Neural crest cell (in vitro differentiated cells): ENCODE measurements around the gene UNC45A. TPM values are rescaled to one million over a fixed set of nuclear protein-coding genes. Genes with fewer than 3 reads are reported as not detected.

Experiments used
- DNase-seq: peaks from one replicate; pipeline ENCODE4 v3.0.0; 2021; ENCODE audit warnings: low read depth, mixed read lengths, low spot score
- H3K27ac Mint-ChIP-seq: one replicate; pipeline ENCODE4 v1.8.0; 2021; ENCODE audit warnings: mild to moderate bottlenecking, mixed read lengths; ENCODE audit not compliant: unreplicated experiment
- H3K27me3 Mint-ChIP-seq: 2 replicates; pipeline ENCODE4 v1.8.0; 2021; ENCODE audit warnings: low read depth, mild to moderate bottlenecking, mixed read lengths
- H3K36me3 Mint-ChIP-seq: 2 replicates; pipeline ENCODE4 v1.8.0; 2021; ENCODE audit warnings: low read depth, mild to moderate bottlenecking, mixed read lengths
- H3K4me1 Mint-ChIP-seq: 2 replicates; pipeline ENCODE4 v1.8.0; 2021; ENCODE audit warnings: mixed read lengths
- H3K4me3 Mint-ChIP-seq: one replicate; pipeline ENCODE4 v1.8.0; 2021; ENCODE audit warnings: mild to moderate bottlenecking, mixed read lengths
- H3K9me3 Mint-ChIP-seq: 2 replicates; pipeline ENCODE4 v1.8.0; 2021; ENCODE audit warnings: mixed read lengths
- CTCF ChIP-seq: fragments of 200-600 bp; sonication (generic); conservative IDR thresholded peaks from 2 replicates; pipeline ENCODE4 v1.5.0; 2021; ENCODE audit warnings: antibody characterized with exemption, mild to moderate bottlenecking
- total RNA-seq: library from RNA; stranded (reverse); gene quantifications from 2 replicates; pipeline ENCODE4 v1.2.1, GENCODE V29; 2021

Gene UNC45A
- total RNA-seq, 1 donor from 2014 or later = 65.4 TPM

- Mint-ChIP-seq H3K4me3 (no peak overlapping the region), H3K4me1 (peaks cover 9% of the 10 kb centered on the region), H3K27me3 (no peaks in the 10 kb centered on the region), H3K27ac (no peak overlapping the region), H3K36me3 (peaks cover 6% of the 10 kb centered on the region), H3K9me3 (no peaks in the 10 kb centered on the region)
- DNase-seq = no peak
- no peak for TF ChIP-seq CTCF
These were observed 6.0 kb downstream of the UNC45A start for GRCh38 chr15:90941038-90941437.

GRCh38 chr15:90942354-90943120 is 7.5 kb downstream of the UNC45A start:
- DNase-seq = no peak
- no peak for TF ChIP-seq CTCF
- no peak overlapping the region for H3K4me3 Mint-ChIP-seq
- H3K27ac Mint-ChIP-seq = no peak overlapping the region
- H3K36me3 Mint-ChIP-seq = peaks cover 6% of the 10 kb centered on the region
- no peaks in the 10 kb centered on the region for H3K4me1 Mint-ChIP-seq
- H3K9me3 Mint-ChIP-seq = no peaks in the 10 kb centered on the region
- H3K27me3 Mint-ChIP-seq = no peaks in the 10 kb centered on the region

GRCh38 chr15:90945091-90945490 is 10.0 kb downstream of the UNC45A start:
- Mint-ChIP-seq H3K4me1 (no peaks in the 10 kb centered on the region), H3K9me3 (no peaks in the 10 kb centered on the region), H3K36me3 (no peaks in the 10 kb centered on the region), H3K27me3 (no peaks in the 10 kb centered on the region), H3K4me3 (no peak overlapping the region), H3K27ac (peak overlapping the region; percentile 72)
- DNase-seq = no peak
- no peak for TF ChIP-seq CTCF

GRCh38 chr15:90946538-90946937 is 11.5 kb downstream of the UNC45A start:
- no peak overlapping the region for H3K4me3 Mint-ChIP-seq
- TF ChIP-seq CTCF = no peak
- no peak overlapping the region for H3K27ac Mint-ChIP-seq
- H3K4me1 Mint-ChIP-seq = no peaks in the 10 kb centered on the region
- no peaks in the 10 kb centered on the region for H3K9me3 Mint-ChIP-seq
- no peaks in the 10 kb centered on the region for H3K36me3 Mint-ChIP-seq
- no peaks in the 10 kb centered on the region for H3K27me3 Mint-ChIP-seq
- no peak for DNase-seq

- no peaks in the 10 kb centered on the region for H3K4me1 Mint-ChIP-seq
- H3K27me3 Mint-ChIP-seq = no peaks in the 10 kb centered on the region
- H3K4me3 Mint-ChIP-seq = no peak overlapping the region
- H3K36me3 Mint-ChIP-seq = no peaks in the 10 kb centered on the region
- TF ChIP-seq CTCF = no peak
- H3K27ac Mint-ChIP-seq = no peak overlapping the region
- no peaks in the 10 kb centered on the region for H3K9me3 Mint-ChIP-seq
- no peak for DNase-seq
These were observed 12.0 kb downstream of the UNC45A start for GRCh38 chr15:90946941-90947576.
